HL-60 (cell line): ENCODE results near the gene PLEKHG3.

Experiments used
- DNase-seq, 2 experiments: peaks; one replicate each; pipeline ENCODE4 v3.0.0-alpha.2; 2010 to 2020; ENCODE audit warnings: low read depth in 1 of 2, low spot score in 1 of 2
- H3K27ac ChIP-seq: fragments of 250-450 bp; sonication (Bioruptor Pico); replicated peaks from 2 replicates; pipeline ENCODE4 v1.5.1; 2020; ENCODE audit warnings: mild to moderate bottlenecking, moderate library complexity
- H3K27me3 ChIP-seq: fragments of 250-450 bp; sonication (Bioruptor Pico); 2 replicates; pipeline ENCODE4 v1.5.1; 2021; ENCODE audit warnings: mild to moderate bottlenecking, moderate library complexity; ENCODE audit not compliant: insufficient read depth, poor library complexity, severe bottlenecking
- H3K4me3 ChIP-seq: replicated peaks from 2 replicates; pipeline ENCODE4 v1.5.1; 2011; ENCODE audit warnings: mild to moderate bottlenecking, control low read depth, low read length; ENCODE audit not compliant: insufficient read depth
- GABPA ChIP-seq: IDR thresholded peaks from 2 replicates; pipeline ENCODE4 v1.6.1; 2012; ENCODE audit warnings: low read depth
- POLR2AphosphoS5 ChIP-seq: IDR thresholded peaks from 2 replicates; pipeline ENCODE4 v1.6.1; 2012; ENCODE audit warnings: low read depth
- SPI1 ChIP-seq: IDR thresholded peaks from 2 replicates; pipeline ENCODE4 v1.6.1; 2012; ENCODE audit warnings: low read depth, mild to moderate bottlenecking, borderline replicate concordance
- TF ChIP-seq, protein P1 (sequence below): IDR thresholded peaks from 2 replicates; pipeline ENCODE4 v1.6.1; 2012; ENCODE audit warnings: low read depth; ENCODE audit not compliant: insufficient replicate concordance
- TF ChIP-seq, protein P2 (sequence below): IDR thresholded peaks from one replicate; pipeline ENCODE4 v1.5.1; 2011; ENCODE audit warnings: low read length, control low read depth, inconsistent platforms; ENCODE audit not compliant: insufficient read depth

The PLEKHG3 gene

DNA sequence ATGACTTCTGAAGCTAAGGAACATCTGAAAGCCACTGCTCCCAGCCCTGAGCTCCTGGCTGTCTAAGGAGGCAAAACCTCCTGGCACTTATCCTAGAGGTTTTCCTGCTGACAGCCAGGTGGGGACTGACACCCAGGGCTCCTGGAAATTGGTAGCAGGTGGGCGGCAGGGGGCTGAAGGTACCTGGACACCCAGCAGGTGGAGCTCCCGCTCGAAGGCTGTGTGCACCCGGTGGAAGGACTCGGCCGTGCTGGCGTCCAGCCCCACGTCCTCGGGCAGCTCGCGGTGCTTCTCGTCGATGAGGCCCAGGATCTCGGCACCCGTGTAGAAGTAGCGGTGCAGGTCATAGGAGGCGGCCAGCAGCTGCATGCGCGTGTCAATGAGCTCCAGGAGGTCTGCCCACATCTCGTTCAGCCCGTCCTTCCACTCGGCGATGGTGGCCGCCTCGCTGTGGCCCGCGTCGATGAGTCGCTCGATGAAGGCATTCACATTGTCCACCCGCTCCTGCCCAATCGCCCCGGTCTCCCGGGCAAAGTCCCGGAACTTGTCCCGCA is 68.2 kb downstream of the PLEKHG3 start:
- Histone ChIP-seq H3K27me3 (no peaks in the 10 kb centered on the region), H3K27ac (no peak overlapping the region), H3K4me3 (no peak overlapping the region)
- TF ChIP-seq POLR2AphosphoS5: no peak
- TF ChIP-seq, protein P1, sequence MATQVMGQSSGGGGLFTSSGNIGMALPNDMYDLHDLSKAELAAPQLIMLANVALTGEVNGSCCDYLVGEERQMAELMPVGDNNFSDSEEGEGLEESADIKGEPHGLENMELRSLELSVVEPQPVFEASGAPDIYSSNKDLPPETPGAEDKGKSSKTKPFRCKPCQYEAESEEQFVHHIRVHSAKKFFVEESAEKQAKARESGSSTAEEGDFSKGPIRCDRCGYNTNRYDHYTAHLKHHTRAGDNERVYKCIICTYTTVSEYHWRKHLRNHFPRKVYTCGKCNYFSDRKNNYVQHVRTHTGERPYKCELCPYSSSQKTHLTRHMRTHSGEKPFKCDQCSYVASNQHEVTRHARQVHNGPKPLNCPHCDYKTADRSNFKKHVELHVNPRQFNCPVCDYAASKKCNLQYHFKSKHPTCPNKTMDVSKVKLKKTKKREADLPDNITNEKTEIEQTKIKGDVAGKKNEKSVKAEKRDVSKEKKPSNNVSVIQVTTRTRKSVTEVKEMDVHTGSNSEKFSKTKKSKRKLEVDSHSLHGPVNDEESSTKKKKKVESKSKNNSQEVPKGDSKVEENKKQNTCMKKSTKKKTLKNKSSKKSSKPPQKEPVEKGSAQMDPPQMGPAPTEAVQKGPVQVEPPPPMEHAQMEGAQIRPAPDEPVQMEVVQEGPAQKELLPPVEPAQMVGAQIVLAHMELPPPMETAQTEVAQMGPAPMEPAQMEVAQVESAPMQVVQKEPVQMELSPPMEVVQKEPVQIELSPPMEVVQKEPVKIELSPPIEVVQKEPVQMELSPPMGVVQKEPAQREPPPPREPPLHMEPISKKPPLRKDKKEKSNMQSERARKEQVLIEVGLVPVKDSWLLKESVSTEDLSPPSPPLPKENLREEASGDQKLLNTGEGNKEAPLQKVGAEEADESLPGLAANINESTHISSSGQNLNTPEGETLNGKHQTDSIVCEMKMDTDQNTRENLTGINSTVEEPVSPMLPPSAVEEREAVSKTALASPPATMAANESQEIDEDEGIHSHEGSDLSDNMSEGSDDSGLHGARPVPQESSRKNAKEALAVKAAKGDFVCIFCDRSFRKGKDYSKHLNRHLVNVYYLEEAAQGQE: no peak
- TF ChIP-seq GABPA: no peak
- TF ChIP-seq, protein P2, sequence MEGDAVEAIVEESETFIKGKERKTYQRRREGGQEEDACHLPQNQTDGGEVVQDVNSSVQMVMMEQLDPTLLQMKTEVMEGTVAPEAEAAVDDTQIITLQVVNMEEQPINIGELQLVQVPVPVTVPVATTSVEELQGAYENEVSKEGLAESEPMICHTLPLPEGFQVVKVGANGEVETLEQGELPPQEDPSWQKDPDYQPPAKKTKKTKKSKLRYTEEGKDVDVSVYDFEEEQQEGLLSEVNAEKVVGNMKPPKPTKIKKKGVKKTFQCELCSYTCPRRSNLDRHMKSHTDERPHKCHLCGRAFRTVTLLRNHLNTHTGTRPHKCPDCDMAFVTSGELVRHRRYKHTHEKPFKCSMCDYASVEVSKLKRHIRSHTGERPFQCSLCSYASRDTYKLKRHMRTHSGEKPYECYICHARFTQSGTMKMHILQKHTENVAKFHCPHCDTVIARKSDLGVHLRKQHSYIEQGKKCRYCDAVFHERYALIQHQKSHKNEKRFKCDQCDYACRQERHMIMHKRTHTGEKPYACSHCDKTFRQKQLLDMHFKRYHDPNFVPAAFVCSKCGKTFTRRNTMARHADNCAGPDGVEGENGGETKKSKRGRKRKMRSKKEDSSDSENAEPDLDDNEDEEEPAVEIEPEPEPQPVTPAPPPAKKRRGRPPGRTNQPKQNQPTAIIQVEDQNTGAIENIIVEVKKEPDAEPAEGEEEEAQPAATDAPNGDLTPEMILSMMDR: no peak
- no peak for TF ChIP-seq SPI1
- DNase-seq: no peak

DNA sequence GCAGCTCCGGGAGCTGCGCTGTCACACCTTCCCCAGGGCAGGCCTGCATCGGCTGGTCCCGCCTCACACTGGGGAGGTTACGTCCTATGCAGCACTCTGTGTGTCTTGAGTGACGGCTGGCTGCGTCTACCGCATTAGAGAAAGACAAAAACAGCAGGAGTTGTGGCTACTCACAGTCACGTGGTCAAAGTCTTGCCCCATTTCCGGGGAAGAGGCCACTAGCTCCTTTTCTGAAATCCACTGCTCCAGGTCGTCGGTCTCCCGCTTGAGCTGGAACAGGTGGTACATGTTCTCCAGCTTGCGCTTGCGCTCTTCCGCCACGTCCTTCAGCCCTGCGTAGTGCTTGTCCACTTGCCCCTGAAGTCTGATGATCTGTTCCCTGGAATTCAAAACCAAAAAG is 68.8 kb downstream of the PLEKHG3 start:
- Histone ChIP-seq H3K27me3 (no peaks in the 10 kb centered on the region), H3K4me3 (no peak overlapping the region)
- no peak for DNase-seq

DNA sequence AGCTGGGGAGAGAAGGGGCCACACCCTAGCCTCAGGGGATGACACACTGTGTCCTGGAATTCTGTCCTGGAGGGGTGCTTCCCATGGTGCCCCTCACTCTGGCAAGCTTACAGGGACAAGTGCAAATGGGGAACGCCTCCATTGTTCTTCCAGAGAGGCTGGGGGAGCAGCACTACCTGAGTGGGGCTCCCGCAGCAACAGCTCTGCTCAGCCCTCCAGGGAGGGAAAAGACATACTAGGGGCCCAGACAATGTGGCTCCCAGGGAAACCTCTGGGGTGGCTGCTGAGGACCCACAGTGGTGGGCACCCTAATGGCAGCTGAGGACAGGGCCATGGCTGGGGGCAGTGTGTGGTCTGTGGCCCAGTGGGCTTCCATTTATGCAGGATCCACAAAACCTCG is 69.4 kb downstream of the PLEKHG3 start:
- H3K27ac ChIP-seq: no peak overlapping the region
- no peak for DNase-seq
- TF ChIP-seq, protein P2: no peak
- TF ChIP-seq POLR2AphosphoS5 (no peak), GABPA (no peak)
- TF ChIP-seq, protein P1: no peak
- no peak overlapping the region for H3K4me3 ChIP-seq
- no peaks in the 10 kb centered on the region for H3K27me3 ChIP-seq

More for the DNA sequence above, 68.8 kb downstream of the PLEKHG3 start:
- TF ChIP-seq, protein P2: no peak
- TF ChIP-seq, protein P1: no peak
- no peak for TF ChIP-seq GABPA
- no peak for TF ChIP-seq SPI1
- no peak for TF ChIP-seq POLR2AphosphoS5
- no peak overlapping the region for H3K27ac ChIP-seq
